Endothelial cell of umbilical vein (primary cell): ENCODE data around the gene WIPF3. TPM values are rescaled to one million over a fixed set of nuclear protein-coding genes. Genes with fewer than 3 reads are reported as not detected.

Experiments used
- BruUV-seq: library from RNA; stranded (reverse); fragments of 400-500 nt; replicated peaks from 2 replicates; lab custom pipeline; 2021; lab: Mats Ljungman, UMichigan
- CTCF ChIA-PET: fragments of 300-600, 350-600 bp; sonication (Branson Sonifier 250); formaldehyde crosslinking; loops from one replicate; lab custom pipeline; 2021; ENCODE audit warnings: antibody characterized with exemption, inconsistent platforms; lab: Charles Lee
- POLR2A ChIA-PET: fragments of 300-600, 350-600 bp; sonication (Branson Sonifier 250); formaldehyde crosslinking; loops from one replicate; lab custom pipeline; 2021; ENCODE audit warnings: antibody characterized with exemption, inconsistent platforms; lab: Charles Lee
- DNase-seq: peaks from one replicate; pipeline ENCODE4 v3.0.0-alpha.2; 2011; ENCODE audit warnings: low read depth, low spot score
- FAIRE-seq: peaks from 2 replicates; lab custom pipeline; 2011; peaks lifted over from hg19 to GRCh38; lab: Jason Lieb, UNC
- H2AFZ ChIP-seq: 2 replicates; pipeline ENCODE4 v1.6.0; 2012; ENCODE audit warnings: low read depth, low read length, control low read depth, inconsistent platforms
- H3K27ac ChIP-seq: 2 replicates; pipeline ENCODE4 v1.5.1; 2011; ENCODE audit warnings: low read depth, mild to moderate bottlenecking, control low read depth, low read length, moderate library complexity; ENCODE audit not compliant: insufficient read depth
- H3K27me3 ChIP-seq, 2 experiments: 2 replicates each; pipeline versions ENCODE4 v1.6.0 to v1.6.1; 2011; ENCODE audit warnings: low read length in 2 of 2, mixed read lengths in 1 of 2; ENCODE audit not compliant: control insufficient read depth in 2 of 2, insufficient read depth in 2 of 2
- H3K36me3 ChIP-seq, 2 experiments: 2 replicates in 1 of 2; 3 replicates in 1 of 2; pipeline ENCODE4 v1.5.1; 2011; ENCODE audit warnings: low read length in 2 of 2, mild to moderate bottlenecking in 1 of 2, moderate library complexity in 1 of 2; ENCODE audit not compliant: control insufficient read depth in 2 of 2, insufficient read depth in 2 of 2; ENCODE audit errors: extremely low read depth in 1 of 2
- H3K4me1 ChIP-seq: 3 replicates; pipeline ENCODE4 v1.5.1; 2011; ENCODE audit warnings: mild to moderate bottlenecking, low read length; ENCODE audit not compliant: control insufficient read depth, insufficient read depth; ENCODE audit errors: extremely low read depth
- H3K4me2 ChIP-seq: 2 replicates; pipeline ENCODE4 v1.6.1; 2011; ENCODE audit warnings: low read length, control low read depth, mixed read lengths; ENCODE audit not compliant: insufficient read depth
- H3K4me3 ChIP-seq, 3 experiments: fragments of 200-600 bp in 1 of 3; sonication (generic), shearing (Covaris generic) in 1 of 3; replicated peaks in 1 of 3; 2 replicates each; pipeline ENCODE4 v1.5.1; 2011 to 2016; ENCODE audit warnings: control low read depth in 3 of 3, low read length in 3 of 3, mild to moderate bottlenecking in 2 of 3, inconsistent platforms in 1 of 3, low read depth in 1 of 3, moderate library complexity in 1 of 3; ENCODE audit not compliant: insufficient read depth in 1 of 3
- H3K79me2 ChIP-seq: 2 replicates; pipeline ENCODE4 v1.6.0; 2012; ENCODE audit warnings: low read length, inconsistent platforms; ENCODE audit not compliant: control insufficient read depth, insufficient read depth
- H3K9ac ChIP-seq: replicated peaks from 2 replicates; pipeline ENCODE3; 2011; ENCODE audit warnings: low read length, control low read depth; ENCODE audit not compliant: insufficient read depth; ENCODE audit errors: extremely low read depth
- H3K9me1 ChIP-seq: replicated peaks from 3 replicates; pipeline ENCODE4 v1.6.0; 2011; ENCODE audit warnings: mild to moderate bottlenecking, low read length; ENCODE audit not compliant: control insufficient read depth, insufficient read depth; ENCODE audit errors: extremely low read depth
- H3K9me3 ChIP-seq: replicated peaks from 2 replicates; pipeline ENCODE4 v1.5.1; 2012; ENCODE audit warnings: low read length, inconsistent platforms; ENCODE audit not compliant: control insufficient read depth, insufficient read depth
- H4K20me1 ChIP-seq: replicated peaks from 2 replicates; pipeline ENCODE3; 2011; ENCODE audit warnings: mild to moderate bottlenecking, low read length; ENCODE audit not compliant: control insufficient read depth, insufficient read depth; ENCODE audit errors: extremely low read depth
- FOS ChIP-seq: IDR thresholded peaks from 2 replicates; pipeline ENCODE4 v1.6.1; 2011; ENCODE audit warnings: mild to moderate bottlenecking, low read length, moderate library complexity, borderline replicate concordance; ENCODE audit not compliant: insufficient read depth
- GATA2 ChIP-seq: IDR thresholded peaks from 2 replicates; pipeline ENCODE4 v1.7.0; 2011; ENCODE audit warnings: low read depth, mild to moderate bottlenecking, moderate library complexity, mixed read lengths, low read length; ENCODE audit not compliant: insufficient read length, insufficient read depth
- JUN ChIP-seq: IDR thresholded peaks from 2 replicates; pipeline ENCODE4 v1.6.1; 2011; ENCODE audit warnings: borderline replicate concordance, low read depth; ENCODE audit not compliant: insufficient read length, insufficient read depth
- MYC ChIP-seq: IDR thresholded peaks from one replicate; pipeline ENCODE4 v1.6.1; 2011; ENCODE audit warnings: mild to moderate bottlenecking, low read depth, low read length
- dilution Hi-C: fragments of 300-500 bp; cut with MboI; formaldehyde crosslinking; loops from one replicate; pipeline ENCODE4 v1.15.0; 2019; ENCODE audit warnings: low sequenced_read_pairs; ENCODE audit not compliant: extremely low pct_ligation_motif_present
- intact Hi-C: fragments of 100-400 bp; cut with micrococcal nuclease; formaldehyde crosslinking; loops from one replicate; pipeline ENCODE4 v1.10.0; 2022
- polyA plus RNA-seq, 4 experiments: library from polyadenylated mRNA; depleted of rRNA in 3 of 4; stranded (reverse) in 3 of 4; unstranded in 1 of 4; fragments of >200 nt; gene quantifications; 2 replicates each; pipeline versions ENCODE4 v1.2.1 to v1.2.3, GENCODE V29; 2011 to 2012; ENCODE audit warnings: missing spikeins in 1 of 4
- total RNA-seq: library from RNA; stranded (reverse); gene quantifications from 2 replicates; pipeline ENCODE4 v1.2.3, GENCODE V29; 2021
- TF ChIP-seq, protein P1 (sequence below): IDR thresholded peaks from 2 replicates; pipeline ENCODE4 v1.6.1; 2011; ENCODE audit not compliant: insufficient read depth, insufficient read length
- TF ChIP-seq, protein P2 (sequence below), 2 donors: IDR thresholded peaks; 1 replicate in 1 of 2; 2 replicates in 1 of 2; pipeline ENCODE4 v1.5.1; 2011; ENCODE audit warnings: low read length in 2 of 2, mild to moderate bottlenecking in 2 of 2, moderate library complexity in 2 of 2, control low read depth in 1 of 2, inconsistent platforms in 1 of 2, low read depth in 1 of 2; ENCODE audit not compliant: insufficient read depth in 1 of 2; ENCODE audit errors: extremely low read depth in 1 of 2

WIPF3 gene
- total and polyA plus RNA-seq, 2 donors (not counting 3 experiments of a cell fraction or from before 2014, with no cell fraction given): 0.01 to 0.35 TPM

DNA sequence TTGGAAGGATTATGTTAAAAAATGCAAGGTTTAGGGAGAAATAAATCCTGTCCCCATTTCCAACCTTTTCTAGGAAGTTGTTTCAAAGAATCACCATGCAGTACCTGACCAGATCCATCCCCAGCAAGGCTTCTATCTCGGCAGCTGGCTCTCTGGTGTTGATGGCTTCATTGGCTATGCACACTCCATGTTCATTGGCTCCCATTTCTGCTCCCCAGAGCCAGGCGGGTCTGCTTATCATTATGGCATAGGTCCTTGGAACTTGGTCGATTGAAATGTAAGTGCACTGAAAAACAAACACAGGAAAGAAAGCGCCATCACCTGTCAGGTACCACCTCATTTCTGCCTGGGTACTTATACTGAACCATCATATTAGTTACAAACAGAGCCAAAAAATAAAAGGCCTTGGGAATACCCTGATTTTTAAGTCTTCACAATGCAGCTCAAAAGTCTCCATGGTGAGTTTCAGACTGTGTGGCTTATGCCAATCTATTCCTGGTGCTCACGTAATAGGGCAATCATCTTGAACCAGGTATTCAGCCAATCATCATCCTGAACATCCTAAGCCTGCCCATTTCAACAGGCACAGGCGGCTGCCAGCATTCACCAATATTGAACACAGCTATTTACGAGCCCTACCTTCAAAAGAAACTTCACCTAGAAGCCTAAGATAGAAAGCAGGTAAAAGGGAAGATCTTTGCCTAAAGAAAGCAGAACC lies 148.9 kb downstream of the WIPF3 start:
- dilution Hi-C loops: no loop called here
- POLR2A ChIA-PET: no interaction called here
- H2AFZ ChIP-seq: no peak overlapping the region
- intact Hi-C loops: no loop called here
- H3K36me3 ChIP-seq: peaks cover 11 to 12% of the 10 kb centered on the region in 2 experiments
- FAIRE-seq (no peak), DNase-seq (no peak)
- no peak overlapping the region for H3K9ac ChIP-seq
- TF ChIP-seq JUN (no peak), GATA2 (no peak), MYC (no peak), FOS (no peak)
- TF ChIP-seq, protein P1, sequence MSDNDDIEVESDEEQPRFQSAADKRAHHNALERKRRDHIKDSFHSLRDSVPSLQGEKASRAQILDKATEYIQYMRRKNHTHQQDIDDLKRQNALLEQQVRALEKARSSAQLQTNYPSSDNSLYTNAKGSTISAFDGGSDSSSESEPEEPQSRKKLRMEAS: no peak
- TF ChIP-seq, protein P2, sequence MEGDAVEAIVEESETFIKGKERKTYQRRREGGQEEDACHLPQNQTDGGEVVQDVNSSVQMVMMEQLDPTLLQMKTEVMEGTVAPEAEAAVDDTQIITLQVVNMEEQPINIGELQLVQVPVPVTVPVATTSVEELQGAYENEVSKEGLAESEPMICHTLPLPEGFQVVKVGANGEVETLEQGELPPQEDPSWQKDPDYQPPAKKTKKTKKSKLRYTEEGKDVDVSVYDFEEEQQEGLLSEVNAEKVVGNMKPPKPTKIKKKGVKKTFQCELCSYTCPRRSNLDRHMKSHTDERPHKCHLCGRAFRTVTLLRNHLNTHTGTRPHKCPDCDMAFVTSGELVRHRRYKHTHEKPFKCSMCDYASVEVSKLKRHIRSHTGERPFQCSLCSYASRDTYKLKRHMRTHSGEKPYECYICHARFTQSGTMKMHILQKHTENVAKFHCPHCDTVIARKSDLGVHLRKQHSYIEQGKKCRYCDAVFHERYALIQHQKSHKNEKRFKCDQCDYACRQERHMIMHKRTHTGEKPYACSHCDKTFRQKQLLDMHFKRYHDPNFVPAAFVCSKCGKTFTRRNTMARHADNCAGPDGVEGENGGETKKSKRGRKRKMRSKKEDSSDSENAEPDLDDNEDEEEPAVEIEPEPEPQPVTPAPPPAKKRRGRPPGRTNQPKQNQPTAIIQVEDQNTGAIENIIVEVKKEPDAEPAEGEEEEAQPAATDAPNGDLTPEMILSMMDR (IDR thresholded peaks at IDR 0.05; ENCODE audit: extremely low read depth in 1 of 2, insufficient read depth in 1 of 2, low read depth in 1 of 2, low read length in 2 of 2): no peak
- CTCF ChIA-PET: interaction anchor here (1.0 to 4.2 kb wide), 2 partner anchors 10 to 107 kb away, joined by 3 to 18 read pairs; no protein-coding TSS in a partner anchor
- no peaks in the 10 kb centered on the region for H3K27me3 ChIP-seq
- H3K9me1 ChIP-seq: no peaks in the 10 kb centered on the region
- no peaks in the 10 kb centered on the region for H4K20me1 ChIP-seq
- no peak overlapping the region for H3K4me2 ChIP-seq
- no peaks in the 10 kb centered on the region for H3K4me1 ChIP-seq
- no peak overlapping the region for H3K27ac ChIP-seq
- BruUV-seq: no TSS peak
- peaks cover 2% of the 10 kb centered on the region for H3K79me2 ChIP-seq
- H3K4me3 ChIP-seq: no peak overlapping the region
- H3K9me3 ChIP-seq: no peaks in the 10 kb centered on the region
